Stimulated activated CD4-positive, alpha-beta T cell treated with anti-CD3 and anti-CD28 coated beads, Interleukin-12 subunit alpha, Interleukin-12 subunit beta, amount 100 ng/mL, for 4 hours (primary cell): Measurements from ENCODE around the gene BMPR2.
"Not testable (repeated sequence)": the region's sequence is repeated elsewhere in the genome, so short reads cannot be mapped to it uniquely, and the experiment has no call there.

ENCODE experiments used
- DNase-seq: peaks from one replicate; pipeline ENCODE4 v3.0.0-alpha.2; 2020

Gene BMPR2

DNA sequence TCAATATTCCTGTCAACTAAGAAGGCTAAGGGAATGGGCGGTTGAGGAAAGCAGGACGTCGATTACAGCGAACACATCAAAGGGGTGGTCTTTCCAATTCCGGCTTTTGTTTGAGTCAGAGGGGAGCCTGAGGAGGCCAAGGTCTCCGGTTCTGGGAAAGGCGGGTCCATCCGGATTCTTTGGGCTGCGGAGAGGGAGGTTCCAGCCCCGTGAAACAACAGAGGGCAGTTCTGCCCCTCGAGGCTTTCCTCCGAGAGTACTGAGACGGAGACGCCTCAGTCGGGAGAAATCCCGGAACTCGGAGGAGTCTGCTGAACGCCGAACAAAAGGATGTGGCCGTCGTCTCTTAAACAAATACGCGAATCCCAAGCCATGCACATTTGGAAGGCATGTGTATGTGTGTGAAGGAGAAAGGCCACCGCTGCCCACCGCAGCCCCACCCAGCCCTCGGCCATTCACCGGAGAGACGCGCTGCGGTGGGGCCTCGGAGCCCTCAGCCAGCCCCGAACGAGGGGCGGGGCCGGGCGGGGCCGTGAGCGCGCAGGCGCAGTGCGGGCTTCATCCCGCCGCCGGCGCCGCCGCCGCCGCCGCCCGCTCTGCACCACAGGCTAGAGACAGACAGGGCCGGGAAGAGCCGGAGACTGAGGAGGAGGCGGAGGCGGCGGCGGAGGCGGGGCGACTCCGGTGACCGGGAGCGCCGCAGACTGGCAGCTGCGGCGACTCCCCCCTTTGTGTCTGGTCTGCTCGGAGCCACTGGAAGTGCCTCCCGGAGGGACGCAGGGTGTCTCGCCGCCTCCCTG, at the start of gene BMPR2:
Gene BMPR2, plus strand, starts transcription at position 719 of the 800 bp plus-strand sequence. CDS start 1,148 bp downstream, outside the sequence.
- DNase-seq: peak; percentile 83

DNA sequence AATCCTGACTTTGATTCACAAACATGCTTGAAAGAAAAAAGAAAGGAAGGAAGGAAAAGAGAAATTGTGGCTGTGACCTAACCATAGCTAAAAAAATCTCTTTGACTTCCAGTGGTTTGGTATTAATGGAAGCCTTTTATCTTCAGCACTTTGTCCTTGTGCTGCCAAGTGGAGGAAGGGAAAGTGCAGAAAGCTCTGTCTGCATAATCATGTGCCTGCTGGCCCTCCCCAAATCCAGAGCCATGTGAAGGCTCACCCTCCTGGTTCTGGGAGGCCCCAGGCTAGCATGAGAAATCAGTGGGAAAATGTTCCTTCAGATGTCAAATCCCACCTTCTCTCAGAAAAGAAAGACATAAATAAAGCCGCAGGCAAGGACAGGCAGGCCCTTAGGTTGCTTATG, 48.3 kb upstream of the BMPR2 start:
- DNase-seq: no peak

- no peak for DNase-seq
These were observed 40.2 kb upstream of the BMPR2 start for GRCh38 chr2:202335791-202336467.

DNA sequence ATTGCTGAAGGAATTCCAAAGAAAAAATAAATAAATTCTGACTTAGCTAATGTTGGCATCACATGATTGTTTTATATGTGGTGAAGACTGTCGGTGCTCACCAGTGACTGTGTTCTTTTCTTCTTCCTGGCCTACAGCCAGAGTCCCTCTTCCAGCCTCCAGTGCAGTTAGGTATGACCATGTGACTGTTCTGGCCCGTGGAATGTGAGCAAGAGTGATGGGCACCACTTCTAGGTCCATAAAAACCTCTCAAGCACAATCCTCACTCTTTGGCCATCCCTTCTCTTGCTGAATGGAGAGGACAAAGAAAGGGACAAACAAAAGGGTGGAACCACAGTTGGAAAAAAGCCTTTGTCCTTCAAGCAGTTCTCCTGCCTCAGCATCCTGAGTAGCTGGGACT, 39.0 kb upstream of the BMPR2 start:
- no peak for DNase-seq

DNA sequence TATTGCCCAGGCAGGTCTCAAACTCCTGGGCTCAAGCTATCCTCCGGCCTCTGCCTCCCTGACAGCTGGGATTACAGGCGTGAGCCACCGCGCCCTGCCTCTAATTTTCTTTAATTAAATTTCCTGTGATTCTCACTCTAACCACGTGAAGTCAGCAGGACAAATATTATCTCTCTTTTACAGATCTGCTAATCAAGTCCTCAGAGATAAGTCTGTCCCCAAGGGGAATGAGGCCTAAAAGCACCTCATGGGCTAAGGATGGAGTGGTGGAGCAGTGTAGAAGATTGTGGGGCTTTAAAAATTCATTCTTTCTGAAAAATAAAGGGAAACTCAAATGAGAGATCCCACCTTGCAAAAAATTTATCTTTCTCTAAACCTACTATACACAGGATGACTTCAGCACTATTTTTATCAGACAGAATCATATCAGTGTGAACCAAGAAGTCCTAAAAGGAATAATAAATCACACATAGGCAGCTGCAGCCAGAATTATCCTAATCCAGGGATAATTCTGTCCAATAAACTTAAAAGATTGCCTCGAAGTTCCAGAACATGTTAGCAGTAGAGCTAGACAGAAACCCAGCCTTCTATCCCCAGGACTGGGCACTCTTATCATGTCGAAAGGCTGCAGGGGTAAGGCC, 38.3 kb upstream of the BMPR2 start:
- DNase-seq: no peak

GRCh38 chr2:202339071-202339870, 36.9 kb upstream of the BMPR2 start:
- no peak for DNase-seq

GRCh38 chr2:202344178-202344577, 31.9 kb upstream of the BMPR2 start:
- DNase-seq: no peak

DNA sequence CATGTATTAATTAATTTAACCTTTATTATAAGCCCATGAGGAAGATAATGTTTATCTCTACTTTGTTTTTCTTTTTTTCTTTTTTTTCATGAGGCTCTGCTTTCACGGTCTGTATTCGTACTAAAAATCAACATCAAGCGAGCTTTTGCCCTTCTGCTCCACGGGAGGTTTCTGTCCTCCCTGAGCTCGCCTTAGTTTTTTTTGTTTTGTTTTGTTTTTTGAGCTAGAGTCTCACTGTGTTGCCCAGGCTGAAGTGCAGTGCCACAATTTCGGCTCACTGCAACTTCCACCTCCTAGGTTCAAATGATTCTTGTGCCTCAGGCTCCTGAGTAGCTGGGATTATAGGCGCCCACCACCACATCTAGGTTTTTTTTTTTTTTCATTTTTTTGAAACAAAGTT, 29.9 kb upstream of the BMPR2 start:
- no peak for DNase-seq

DNA sequence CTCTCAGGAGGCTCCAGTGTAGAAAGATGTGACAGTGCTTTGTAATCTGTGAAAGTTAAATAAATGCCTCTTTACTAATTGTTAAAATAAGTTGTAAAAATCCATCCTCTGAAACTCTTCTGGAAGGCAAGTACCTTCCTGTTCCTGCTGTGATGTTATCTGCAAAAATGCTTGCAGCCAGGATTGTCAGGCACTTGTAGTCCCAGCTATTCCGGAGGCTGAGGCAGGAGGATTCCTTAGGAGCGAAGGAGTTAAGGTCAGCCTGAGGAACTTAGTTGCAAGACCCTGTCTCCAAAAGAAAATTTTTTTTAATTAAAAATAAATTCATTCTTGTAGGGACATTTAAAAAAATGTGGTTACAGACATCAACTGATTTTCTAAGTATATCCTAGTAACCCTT, 22.7 kb upstream of the BMPR2 start:
- no peak for DNase-seq

GRCh38 chr2:202355993-202356505, 20.1 kb upstream of the BMPR2 start:
- no peak for DNase-seq

DNA sequence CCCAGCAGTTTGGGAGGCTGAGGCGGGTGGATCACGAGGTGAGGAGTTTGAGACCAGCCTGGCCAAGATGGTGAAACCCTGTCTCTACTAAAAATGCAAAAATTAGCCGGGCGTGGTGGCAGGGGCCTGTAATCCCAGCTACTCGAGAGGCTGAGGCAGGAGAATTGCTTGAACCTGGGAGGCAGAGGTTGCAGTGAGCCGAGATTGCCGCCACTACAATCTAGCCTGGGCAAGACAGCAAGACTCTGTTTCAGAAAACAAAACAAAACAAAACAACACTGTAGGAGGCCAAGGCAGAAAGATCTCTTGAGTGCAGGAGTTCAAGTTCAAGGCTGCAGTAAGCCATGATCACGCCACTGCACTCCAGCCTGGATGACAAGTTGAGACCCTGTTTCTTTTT, 17.2 kb upstream of the BMPR2 start:
- DNase-seq: not testable (repeated sequence)

DNA sequence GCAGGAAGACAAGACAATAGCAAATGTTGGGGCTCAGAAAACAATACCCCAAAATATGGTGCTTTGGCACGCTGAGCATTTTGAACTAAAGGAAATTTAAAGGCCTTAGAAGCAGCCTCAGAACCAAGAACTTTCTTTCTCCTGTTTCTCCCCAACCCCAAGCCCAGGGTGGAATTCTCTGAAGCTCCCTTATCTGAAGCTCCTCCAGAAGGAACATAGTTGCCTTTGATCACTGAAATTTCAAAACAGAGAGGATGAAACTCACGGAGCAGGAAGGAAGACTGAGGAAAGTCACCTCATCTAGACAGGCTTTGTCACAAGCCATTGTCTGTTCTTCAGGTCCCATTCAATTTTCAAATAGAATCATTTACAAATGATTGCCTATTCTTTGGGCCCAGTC, 15.5 kb upstream of the BMPR2 start:
- no peak for DNase-seq

DNA sequence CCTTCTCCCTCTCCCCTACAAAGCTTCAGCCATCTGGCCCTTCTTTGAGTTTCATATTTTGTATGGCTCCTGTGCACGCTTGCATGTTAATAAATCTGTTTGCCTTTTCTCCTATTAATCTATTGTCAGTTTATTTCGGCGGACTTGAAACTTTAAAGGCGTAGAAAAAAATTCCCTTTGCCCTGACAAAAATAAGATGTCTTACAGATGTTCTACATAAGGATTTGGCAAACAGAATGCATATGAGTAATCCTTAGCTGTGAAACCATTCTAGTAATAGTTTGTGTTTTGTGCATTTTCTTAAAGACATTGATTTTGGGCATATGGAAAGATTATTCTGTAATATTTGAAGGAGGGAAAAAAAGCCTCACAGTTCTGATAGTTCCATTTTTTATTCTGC, 15.0 kb upstream of the BMPR2 start:
- no peak for DNase-seq

GRCh38 chr2:202373490-202373889, 2.6 kb upstream of the BMPR2 start:
- DNase-seq: no peak

DNA sequence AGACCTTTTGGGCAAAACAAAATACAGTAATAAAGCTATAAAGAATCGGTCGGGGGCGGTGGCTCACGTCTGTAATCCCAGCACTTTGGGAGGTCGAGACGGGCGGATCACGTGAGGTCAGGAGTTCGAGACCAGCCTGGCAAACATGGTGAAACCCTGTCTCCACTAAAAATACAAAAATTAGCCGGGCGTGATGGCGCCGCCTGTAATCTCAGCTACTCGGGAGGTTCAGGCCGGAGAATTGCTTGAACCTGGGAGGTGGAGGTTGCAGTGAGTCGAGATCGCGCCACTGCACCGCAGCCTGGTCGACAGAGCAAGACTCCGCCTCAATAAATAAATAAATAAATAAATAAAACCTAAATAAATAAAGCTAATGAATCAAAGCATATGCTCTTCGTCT, 1.7 kb upstream of the BMPR2 start:
- DNase-seq: not testable (repeated sequence)

- peak; percentile 34 for DNase-seq
These were observed 1.0 kb upstream of the BMPR2 start for GRCh38 chr2:202375033-202375608.

- peak; percentile 38 for DNase-seq
These were observed 506 bp downstream of the BMPR2 start for GRCh38 chr2:202376460-202377206.

- peak; percentile 9 for DNase-seq
These were observed 1.2 kb downstream of the BMPR2 start for GRCh38 chr2:202377207-202377761.

DNA sequence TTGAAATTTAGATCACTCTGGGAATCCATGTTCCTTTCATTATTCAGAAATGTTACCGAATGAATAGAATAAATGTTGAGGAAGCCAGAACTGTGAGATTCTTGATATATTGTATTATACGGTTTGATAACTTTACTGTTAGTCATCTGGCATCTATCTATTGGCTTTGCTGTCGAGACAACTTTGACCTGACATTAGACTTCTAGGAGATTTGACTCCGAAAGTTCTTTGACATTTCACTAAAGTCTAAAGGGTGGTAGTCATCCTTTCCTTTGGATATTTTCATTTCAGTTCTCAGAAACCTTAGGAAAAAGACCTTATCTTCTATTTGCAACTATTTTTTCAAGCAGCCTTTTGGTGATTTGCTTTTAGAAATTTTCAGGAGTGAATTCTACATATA, 1.9 kb downstream of the BMPR2 start:
- no peak for DNase-seq

- no peak for DNase-seq
These were observed 2.7 kb downstream of the BMPR2 start for GRCh38 chr2:202378662-202379358.

DNA sequence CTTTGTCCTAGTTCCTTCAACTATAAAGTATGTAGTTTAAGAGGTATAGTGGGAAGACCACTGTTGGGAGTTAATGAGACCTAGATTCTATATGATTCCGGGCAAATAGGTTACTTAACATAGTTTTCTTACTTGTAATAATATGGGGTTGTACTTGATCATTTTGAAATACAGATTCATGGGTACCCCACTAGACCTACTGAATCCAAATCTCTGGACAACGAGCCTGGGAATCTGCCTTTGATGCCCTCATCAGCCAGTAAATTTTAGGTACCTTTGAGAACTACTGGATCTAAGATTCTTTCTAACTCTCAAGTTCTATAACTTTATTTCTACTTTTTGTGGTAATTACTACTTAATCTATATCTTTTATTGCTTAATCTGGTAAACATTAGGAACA, 6.6 kb downstream of the BMPR2 start:
- DNase-seq: no peak
